ENCODE data around the gene JAKMIP2. TPM values are rescaled to one million over a fixed set of nuclear protein-coding genes. Genes with fewer than 3 reads are reported as not detected.

JAKMIP2 gene
- total and polyA plus RNA-seq, 2 experiments from 2014 or later: 0.23 TPM; not detected in 1

DNA sequence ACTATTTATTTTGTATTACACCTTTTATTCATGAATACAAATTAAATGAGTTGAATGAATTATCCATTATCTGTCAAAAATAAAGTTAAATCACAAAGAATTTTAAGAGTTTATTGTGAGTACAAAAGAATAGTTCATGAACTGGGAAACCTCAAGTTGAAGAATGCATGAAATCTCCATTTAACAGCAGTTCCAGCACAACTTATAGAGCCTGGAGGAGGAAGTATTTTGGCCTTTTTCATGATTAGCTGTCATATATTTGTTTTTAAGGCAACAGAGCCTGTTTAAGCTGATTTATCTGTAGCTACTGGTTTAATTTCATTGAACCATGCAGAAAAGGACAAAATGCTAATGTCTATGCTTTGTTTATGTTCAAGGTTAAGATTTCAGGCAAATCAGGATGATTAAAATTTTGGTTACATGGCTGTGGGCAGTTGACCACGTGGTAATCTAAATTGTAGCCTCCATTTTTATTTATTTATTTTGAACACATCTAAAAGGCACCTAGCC is 36.8 kb upstream of the JAKMIP2 start:
- Histone ChIP-seq H3K79me2 (ENCODE audit: insufficient read depth) (no peaks in the 10 kb centered on the region), H3K4me3 (no peak overlapping the region), H2AFZ (no peak overlapping the region), H3K27ac (no peak overlapping the region), H3K27me3 (replicated peaks; ENCODE audit: insufficient read depth) (peaks cover 14% of the 10 kb centered on the region), H3K9me3 (ENCODE audit: low read depth) (no peaks in the 10 kb centered on the region), H3F3A (ENCODE audit: insufficient read depth) (no peaks in the 10 kb centered on the region), H3K4me1 (ENCODE audit: insufficient read depth) (no peaks in the 10 kb centered on the region), H3K36me3 (ENCODE audit: low read depth) (no peaks in the 10 kb centered on the region), H4K20me1 (ENCODE audit: insufficient read depth) (no peaks in the 10 kb centered on the region), H3K4me2 (ENCODE audit: unreplicated experiment) (no peak overlapping the region), H3K9me2 (ENCODE audit: insufficient read depth) (no peaks in the 10 kb centered on the region), H3K9ac (no peak overlapping the region)
- in situ Hi-C loops (cut with MboI): no loop called here
- TF ChIP-seq EZH2phosphoT487 (IDR thresholded peaks at IDR 0.05; ENCODE audit: insufficient read depth, low read depth) (no peak), EZH2 (IDR thresholded peaks at IDR 0.05; ENCODE audit: insufficient read depth, poor library complexity, severe bottlenecking) (no peak)
- WGBS, 2 experiments (ENCODE audit: low coverage in 1 of 2, low lambda C conversion rate in 2 of 2, missing lambda C conversion rate in 2 of 2): 0 to 14% methylated on average over 1 of the region's 1 CpG
- DNase-seq: no peak

GRCh38 chr5:147818290-147818689 is 35.8 kb upstream of the JAKMIP2 start:
- Histone ChIP-seq H4K20me1 (ENCODE audit: insufficient read depth) (no peaks in the 10 kb centered on the region), H3K9me3 (ENCODE audit: low read depth) (no peaks in the 10 kb centered on the region), H2AFZ (no peak overlapping the region), H3K79me2 (ENCODE audit: insufficient read depth) (no peaks in the 10 kb centered on the region), H3K27me3 (replicated peaks; ENCODE audit: insufficient read depth) (peaks cover 14% of the 10 kb centered on the region), H3K9me2 (ENCODE audit: insufficient read depth) (no peaks in the 10 kb centered on the region), H3K4me2 (ENCODE audit: unreplicated experiment) (no peak overlapping the region), H3K27ac (no peak overlapping the region), H3K4me1 (ENCODE audit: insufficient read depth) (no peaks in the 10 kb centered on the region), H3F3A (ENCODE audit: insufficient read depth) (no peaks in the 10 kb centered on the region), H3K36me3 (ENCODE audit: low read depth) (no peaks in the 10 kb centered on the region), H3K4me3 (no peak overlapping the region), H3K9ac (no peak overlapping the region)
- no peak for DNase-seq
- TF ChIP-seq EZH2phosphoT487 (IDR thresholded peaks at IDR 0.05; ENCODE audit: insufficient read depth, low read depth) (no peak), EZH2 (IDR thresholded peaks at IDR 0.05; ENCODE audit: insufficient read depth, poor library complexity, severe bottlenecking) (no peak)
- in situ Hi-C loops (cut with MboI): no loop called here
- 15 to 24% methylated on average over 1 of the region's 1 CpG for whole genome bisulfite sequencing, 2 experiments (ENCODE audit: low coverage in 1 of 2, low lambda C conversion rate in 2 of 2, missing lambda C conversion rate in 2 of 2)

GRCh38 chr5:147813696-147814095 is 31.2 kb upstream of the JAKMIP2 start:
- Histone ChIP-seq H3K4me3 (no peak overlapping the region), H2AFZ (no peak overlapping the region), H3K4me1 (ENCODE audit: insufficient read depth) (no peaks in the 10 kb centered on the region), H3K36me3 (ENCODE audit: low read depth) (no peaks in the 10 kb centered on the region), H3K27me3 (replicated peaks; ENCODE audit: insufficient read depth) (0 out of 2 replicates have a peak, but pooled peaks cover 2% of the 10 kb centered on the region), H3K9ac (no peak overlapping the region), H3K4me2 (ENCODE audit: unreplicated experiment) (no peak overlapping the region), H3K9me3 (ENCODE audit: low read depth) (no peaks in the 10 kb centered on the region), H3K79me2 (ENCODE audit: insufficient read depth) (no peaks in the 10 kb centered on the region), H3F3A (ENCODE audit: insufficient read depth) (no peaks in the 10 kb centered on the region), H3K27ac (no peak overlapping the region), H4K20me1 (ENCODE audit: insufficient read depth) (no peaks in the 10 kb centered on the region), H3K9me2 (ENCODE audit: insufficient read depth) (no peaks in the 10 kb centered on the region)
- 0 to 8% methylated on average over 1 of the region's 1 CpG for WGBS, 2 experiments (ENCODE audit: low coverage in 1 of 2, low lambda C conversion rate in 2 of 2, missing lambda C conversion rate in 2 of 2)
- no peak for DNase-seq
- in situ Hi-C loops (cut with MboI): no loop called here
- no peak for TF ChIP-seq EZH2 (IDR thresholded peaks at IDR 0.05; ENCODE audit: insufficient read depth, poor library complexity, severe bottlenecking)

- Histone ChIP-seq H3K4me3 (no peak overlapping the region), H2AFZ (no peak overlapping the region), H3K9me3 (ENCODE audit: low read depth) (no peaks in the 10 kb centered on the region), H3K79me2 (ENCODE audit: insufficient read depth) (no peaks in the 10 kb centered on the region), H3K9ac (no peak overlapping the region), H3F3A (ENCODE audit: insufficient read depth) (no peaks in the 10 kb centered on the region), H3K36me3 (ENCODE audit: low read depth) (no peaks in the 10 kb centered on the region), H3K4me2 (ENCODE audit: unreplicated experiment) (no peak overlapping the region), H4K20me1 (ENCODE audit: insufficient read depth) (no peaks in the 10 kb centered on the region), H3K27ac (no peak overlapping the region), H3K27me3 (replicated peaks; ENCODE audit: insufficient read depth) (no peaks in the 10 kb centered on the region), H3K4me1 (ENCODE audit: insufficient read depth) (no peaks in the 10 kb centered on the region), H3K9me2 (ENCODE audit: insufficient read depth) (no peaks in the 10 kb centered on the region)
- no peak for DNase-seq
- no peak for TF ChIP-seq EZH2phosphoT487 (IDR thresholded peaks at IDR 0.05; ENCODE audit: insufficient read depth, low read depth)
- TF ChIP-seq EZH2 (IDR thresholded peaks at IDR 0.05; ENCODE audit: insufficient read depth, poor library complexity, severe bottlenecking): no peak
- WGBS, 2 experiments (ENCODE audit: low coverage in 1 of 2, low lambda C conversion rate in 2 of 2, missing lambda C conversion rate in 2 of 2): 7 to 8% methylated on average over 5 of the region's 5 CpGs
- in situ Hi-C loops (cut with MboI): loop anchor here (10.0 kb wide), 1 partner anchor 165 kb away; no protein-coding TSS in a partner anchor
Observed at GRCh38 chr5:147809830-147810666, 27.5 kb upstream of the JAKMIP2 start.

Data from GM23248 (cell line).